Measurements from ENCODE around the gene WDPCP.
"Not testable (repeated sequence)": the region's sequence is repeated elsewhere in the genome, so short reads cannot be mapped to it uniquely, and the experiment has no call there.

WDPCP gene

DNA sequence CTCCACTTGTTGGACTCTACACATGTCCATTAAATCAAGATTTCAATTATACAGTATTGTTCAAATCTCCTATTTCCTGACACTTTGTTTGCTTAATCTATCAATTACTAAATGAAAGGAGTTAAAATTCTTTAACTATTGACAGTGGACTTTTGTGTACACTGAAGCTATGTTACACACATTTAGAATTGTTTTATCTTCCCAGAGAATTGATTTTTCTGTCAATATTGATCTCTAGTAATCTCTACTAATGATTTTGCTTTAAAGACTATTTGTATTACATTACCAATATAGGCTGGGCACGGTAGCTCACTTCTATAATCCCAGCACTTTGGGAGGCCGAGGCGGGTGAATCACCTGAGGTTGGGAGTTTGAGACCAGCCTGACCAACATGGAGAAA, 215.7 kb downstream of the WDPCP start:
- TF ChIP-seq, protein P1, sequence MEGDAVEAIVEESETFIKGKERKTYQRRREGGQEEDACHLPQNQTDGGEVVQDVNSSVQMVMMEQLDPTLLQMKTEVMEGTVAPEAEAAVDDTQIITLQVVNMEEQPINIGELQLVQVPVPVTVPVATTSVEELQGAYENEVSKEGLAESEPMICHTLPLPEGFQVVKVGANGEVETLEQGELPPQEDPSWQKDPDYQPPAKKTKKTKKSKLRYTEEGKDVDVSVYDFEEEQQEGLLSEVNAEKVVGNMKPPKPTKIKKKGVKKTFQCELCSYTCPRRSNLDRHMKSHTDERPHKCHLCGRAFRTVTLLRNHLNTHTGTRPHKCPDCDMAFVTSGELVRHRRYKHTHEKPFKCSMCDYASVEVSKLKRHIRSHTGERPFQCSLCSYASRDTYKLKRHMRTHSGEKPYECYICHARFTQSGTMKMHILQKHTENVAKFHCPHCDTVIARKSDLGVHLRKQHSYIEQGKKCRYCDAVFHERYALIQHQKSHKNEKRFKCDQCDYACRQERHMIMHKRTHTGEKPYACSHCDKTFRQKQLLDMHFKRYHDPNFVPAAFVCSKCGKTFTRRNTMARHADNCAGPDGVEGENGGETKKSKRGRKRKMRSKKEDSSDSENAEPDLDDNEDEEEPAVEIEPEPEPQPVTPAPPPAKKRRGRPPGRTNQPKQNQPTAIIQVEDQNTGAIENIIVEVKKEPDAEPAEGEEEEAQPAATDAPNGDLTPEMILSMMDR (conservative IDR thresholded peaks at IDR 0.05; ENCODE audit: low read depth, low read length) = no peak

DNA sequence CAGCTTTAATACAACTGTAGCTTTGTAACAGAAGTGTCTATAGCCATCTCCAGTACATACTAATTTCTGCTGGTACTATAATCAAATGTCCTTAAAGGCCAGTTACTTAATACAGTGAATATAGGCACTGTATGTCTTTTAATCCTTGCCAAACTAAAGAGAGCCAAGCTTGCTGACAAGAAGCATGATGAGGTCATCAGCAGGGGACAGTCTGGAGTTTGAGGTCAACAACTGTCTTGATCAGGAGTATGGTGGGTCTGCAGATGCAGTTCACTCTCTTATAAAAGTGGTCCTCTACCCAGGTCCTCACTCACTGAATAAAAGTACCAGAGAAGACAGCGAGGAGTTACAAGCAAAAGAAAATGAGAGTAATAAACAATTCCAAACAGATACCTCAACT, 219.1 kb downstream of the WDPCP start:
- TF ChIP-seq, protein P1 (conservative IDR thresholded peaks at IDR 0.05; ENCODE audit: low read depth, low read length) = no peak

More for the DNA sequence above, 215.7 kb downstream of the WDPCP start:
- no peak for DNase-seq (ENCODE audit: low read depth)
- H3K4me3 ChIP-seq (ENCODE audit: low read depth, low read length) = no peak overlapping the region

DNA sequence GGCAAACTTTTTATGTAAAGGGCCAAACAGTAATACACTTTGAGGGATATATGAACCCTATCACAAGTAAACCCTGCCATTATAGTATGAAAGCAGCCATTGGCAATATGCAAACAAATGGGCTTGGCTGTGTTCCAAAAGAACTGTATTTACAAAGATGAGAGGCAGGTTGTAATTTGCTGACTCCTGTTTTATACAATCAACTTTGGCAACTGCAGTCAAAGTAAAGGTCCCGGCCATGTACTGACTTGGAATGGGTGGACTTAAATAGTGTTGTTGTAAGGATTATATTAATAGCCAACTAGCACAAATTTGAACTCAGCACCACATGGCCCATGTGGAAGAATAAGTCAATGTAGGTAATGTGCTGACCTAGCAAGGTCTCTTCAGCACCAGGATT, 223.4 kb downstream of the WDPCP start:
- no peak overlapping the region for H3K4me3 ChIP-seq (ENCODE audit: low read depth, low read length)
- DNase-seq (ENCODE audit: low read depth) = peak; percentile 10
- TF ChIP-seq, protein P1 (conservative IDR thresholded peaks at IDR 0.05; ENCODE audit: low read depth, low read length) = no peak

More for the DNA sequence above, 219.1 kb downstream of the WDPCP start:
- DNase-seq (ENCODE audit: low read depth) = no peak
- no peak overlapping the region for H3K4me3 ChIP-seq (ENCODE audit: low read depth, low read length)

DNA sequence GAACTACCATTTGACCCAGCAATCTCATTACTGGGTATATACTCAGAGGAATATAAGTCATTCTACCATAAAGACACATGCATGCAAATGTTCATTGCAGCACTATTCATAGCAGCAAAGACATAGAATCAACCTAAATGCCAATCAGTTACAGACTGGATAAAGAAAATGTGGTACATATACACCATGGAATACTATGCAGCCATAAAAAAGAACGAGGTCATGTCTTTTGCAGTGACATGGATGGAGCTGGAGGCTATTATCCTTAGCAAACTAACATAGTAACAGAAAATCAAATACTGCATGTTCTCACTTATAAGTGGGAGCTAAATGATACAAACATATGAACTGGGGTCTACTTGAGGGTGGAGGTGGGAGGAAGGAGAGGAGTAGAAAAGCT, 230.6 kb downstream of the WDPCP start:
- H3K4me3 ChIP-seq (ENCODE audit: low read depth, low read length); DNase-seq (ENCODE audit: low read depth): not testable (repeated sequence)

DNA sequence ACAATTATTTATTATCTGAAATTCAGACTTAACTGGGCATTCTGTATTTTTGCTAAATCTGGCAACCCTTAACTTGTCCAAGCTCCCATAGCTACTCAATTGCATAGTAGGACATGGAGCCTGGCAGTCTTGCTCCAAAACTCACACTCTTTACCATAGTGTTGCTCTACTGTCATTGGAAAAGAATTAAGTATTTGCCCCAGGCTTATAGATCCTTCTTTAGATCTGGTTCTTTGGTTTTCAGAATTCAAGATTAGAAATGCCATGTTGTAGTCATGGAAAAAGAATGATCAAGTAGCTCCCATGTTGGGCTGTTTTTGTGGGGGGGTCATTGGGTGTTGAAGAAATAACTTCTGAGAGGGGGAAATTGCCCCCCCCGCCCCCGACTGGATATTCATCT, 240.9 kb downstream of the WDPCP start:
- no peak for DNase-seq (ENCODE audit: low read depth)
- TF ChIP-seq, protein P1 (conservative IDR thresholded peaks at IDR 0.05; ENCODE audit: low read depth, low read length) = no peak
- no peak overlapping the region for H3K4me3 ChIP-seq (ENCODE audit: low read depth, low read length)

DNA sequence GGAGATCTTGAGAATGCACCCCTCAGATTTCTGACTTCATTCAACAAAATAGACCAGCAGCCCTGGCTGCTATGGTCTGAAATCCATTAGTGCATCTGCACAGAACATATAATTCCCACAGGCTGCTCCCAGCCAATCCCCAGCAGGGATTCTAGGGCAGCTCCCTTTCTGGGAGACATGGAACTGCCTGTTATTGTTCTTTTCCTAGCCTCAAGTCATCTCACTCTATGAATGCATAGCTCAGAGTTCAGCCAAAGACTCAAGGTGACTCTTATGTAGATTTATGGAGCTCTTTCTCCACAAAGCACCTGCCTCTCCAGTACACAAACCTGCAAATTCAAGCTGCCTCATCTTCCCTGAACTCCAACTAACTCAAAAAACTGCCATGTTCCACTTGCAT, 241.9 kb downstream of the WDPCP start:
- no peak for DNase-seq (ENCODE audit: low read depth)
- TF ChIP-seq, protein P1 (conservative IDR thresholded peaks at IDR 0.05; ENCODE audit: low read depth, low read length) = no peak
- H3K4me3 ChIP-seq (ENCODE audit: low read depth, low read length) = no peak overlapping the region

DNA sequence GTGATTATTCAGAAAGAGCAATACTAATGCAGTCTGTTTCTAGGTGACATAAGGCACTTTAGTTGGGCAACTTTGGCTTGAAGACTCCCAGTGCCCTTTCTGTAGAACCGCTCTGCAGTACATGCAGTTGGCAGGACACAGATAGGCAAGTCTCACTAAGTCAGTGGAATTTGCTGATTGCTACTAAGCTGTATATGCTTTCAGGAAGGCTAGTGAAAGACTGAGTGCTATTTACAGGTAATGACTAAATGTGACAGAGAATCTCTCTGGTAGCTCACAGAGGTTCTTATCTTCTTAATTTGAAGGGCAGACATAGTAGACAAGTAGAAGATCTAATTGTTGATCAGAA, 243.0 kb downstream of the WDPCP start:
- no peak for DNase-seq (ENCODE audit: low read depth)
- TF ChIP-seq, protein P1 (conservative IDR thresholded peaks at IDR 0.05; ENCODE audit: low read depth, low read length) = no peak
- no peak overlapping the region for H3K4me3 ChIP-seq (ENCODE audit: low read depth, low read length)

Data from choroid plexus epithelial cell (primary cell).